HepG2 (cell line): ENCODE data around the gene POLR2F. TPM values are rescaled to one million over a fixed set of nuclear protein-coding genes. Genes with fewer than 3 reads are reported as not detected.

Source experiments
- AGO2 ChIP-seq: fragments of 200-400 bp; formaldehyde crosslinking; optimal IDR thresholded peaks from 2 replicates; pipeline ENCODE3; 2017; ENCODE audit warnings: mild to moderate bottlenecking, low read depth, low read length, moderate library complexity
- CENPT ChIP-seq: sonication (generic); formaldehyde crosslinking; IDR thresholded peaks from 2 replicates; pipeline ENCODE4 v1.8.0; 2022; ENCODE audit warnings: low read depth, mild to moderate bottlenecking, moderate library complexity, missing genetic modification reagents
- GATA4 ChIP-seq: sonication (generic); IDR thresholded peaks from 2 replicates; pipeline ENCODE4 v1.6.1; 2016; ENCODE audit warnings: antibody characterized with exemption, low read depth, borderline replicate concordance
- KDM4B ChIP-seq: sonication (generic); formaldehyde crosslinking; IDR thresholded peaks from 2 replicates; pipeline ENCODE4 v1.4.0; 2020; ENCODE audit warnings: missing genetic modification reagents
- KMT2B ChIP-seq: IDR thresholded peaks from 2 replicates; pipeline ENCODE4 v1.6.1; 2016; ENCODE audit warnings: missing genetic modification reagents, missing compliant biosample characterization
- LCORL ChIP-seq, 2 experiments: fragments of 450-650 bp in 1 of 2; sonication (generic) in 1 of 2; formaldehyde crosslinking in 1 of 2; IDR thresholded peaks; 2 replicates each; pipeline versions ENCODE4 v1.5.0 to v1.6.1; 2017 to 2020; ENCODE audit warnings: antibody characterized with exemption in 1 of 2, missing genetic modification reagents in 1 of 2
- MIER2 ChIP-seq: IDR thresholded peaks from 2 replicates; pipeline ENCODE4 v1.6.1; 2016; ENCODE audit warnings: missing biosample characterization, missing genetic modification reagents
- PHF21A ChIP-seq: sonication (generic); formaldehyde crosslinking; IDR thresholded peaks from 2 replicates; pipeline ENCODE4 v1.5.0; 2020; ENCODE audit warnings: mild to moderate bottlenecking, missing genetic modification reagents
- PHF8 ChIP-seq: sonication (generic); formaldehyde crosslinking; IDR thresholded peaks from 2 replicates; pipeline ENCODE4 v1.5.0; 2020; ENCODE audit warnings: missing genetic modification reagents
- SIX4 ChIP-seq: sonication (generic); formaldehyde crosslinking; IDR thresholded peaks from 2 replicates; pipeline ENCODE4 v1.4.0; 2020; ENCODE audit warnings: missing genetic modification reagents
- TAF15 ChIP-seq: fragments of 200-400 bp; formaldehyde crosslinking; IDR thresholded peaks from one replicate; pipeline ENCODE4 v1.6.1; 2018; ENCODE audit warnings: mild to moderate bottlenecking, low read depth, low read length; ENCODE audit not compliant: poor library complexity, severe bottlenecking
- ZBTB21 ChIP-seq: sonication (generic); formaldehyde crosslinking; IDR thresholded peaks from 2 replicates; pipeline ENCODE4 v1.4.0; 2020; ENCODE audit warnings: missing genetic modification reagents
- ZFP37 ChIP-seq: sonication (generic); formaldehyde crosslinking; IDR thresholded peaks from 2 replicates; pipeline ENCODE4 v1.4.0; 2020; ENCODE audit warnings: missing genetic modification reagents, borderline replicate concordance
- ZNF264 ChIP-seq: sonication (generic); formaldehyde crosslinking; IDR thresholded peaks from 2 replicates; pipeline ENCODE4 v1.4.0; 2020; ENCODE audit warnings: missing genetic modification reagents
- ZNF292 ChIP-seq: sonication (generic); formaldehyde crosslinking; IDR thresholded peaks from 2 replicates; pipeline ENCODE4 v1.8.1; 2022; ENCODE audit warnings: mild to moderate bottlenecking, low read depth, missing genetic modification reagents, borderline replicate concordance
- polyA plus RNA-seq, 8 experiments: library from polyadenylated mRNA; depleted of rRNA in 3 of 8; stranded (reverse) in 7 of 8; unstranded in 1 of 8; fragments of >200 nt; fragmentation: Illumina TruSeq in 4 of 8; extraction: Trizol in 4 of 8; gene quantifications; 2 replicates each; pipeline versions ENCODE4 v1.2.1 to v1.2.3, GENCODE V29; 2011 to 2016; ENCODE audit warnings: low read depth in 4 of 8, missing spikeins in 1 of 8, mixed read lengths in 1 of 8; ENCODE audit not compliant: insufficient read depth in 1 of 8
- total RNA-seq, 5 experiments: library from RNA; depleted of rRNA; stranded (reverse); fragments of >200 nt; fragmentation: Illumina TruSeq; extraction: Trizol; gene quantifications; 2 replicates each; pipeline ENCODE4 v1.2.3, GENCODE V29; 2016; ENCODE audit warnings: low read depth in 1 of 5
- TF ChIP-seq, protein P1 (sequence below): sonication (generic); formaldehyde crosslinking; IDR thresholded peaks from 2 replicates; pipeline ENCODE4 v1.4.0; 2020; ENCODE audit warnings: mild to moderate bottlenecking, missing genetic modification reagents, borderline replicate concordance
- TF ChIP-seq, protein P2 (sequence below): IDR thresholded peaks from 2 replicates; pipeline ENCODE4 v1.6.1; 2012; ENCODE audit warnings: low read length, improper control_type of control experiment
- TF ChIP-seq, protein P3 (sequence below): sonication (generic); formaldehyde crosslinking; IDR thresholded peaks from 2 replicates; pipeline ENCODE4 v1.5.1; 2020; ENCODE audit warnings: missing genetic modification reagents, mild to moderate bottlenecking, borderline replicate concordance
- TF ChIP-seq, protein P4 (sequence below): IDR thresholded peaks from 2 replicates; pipeline ENCODE4 v1.6.1; 2016; ENCODE audit warnings: missing biosample characterization, missing genetic modification reagents, low read depth
- TF ChIP-seq, protein P5 (sequence below): sonication (generic); formaldehyde crosslinking; IDR thresholded peaks from 2 replicates; pipeline ENCODE4 v1.8.0; 2022; ENCODE audit warnings: missing genetic modification reagents, mild to moderate bottlenecking, borderline replicate concordance

The POLR2F gene
- total and polyA plus RNA-seq, 2 of the 13 experiments (the other 11 are each of a cell fraction or from before 2014, with no cell fraction given): 135 to 158 TPM

DNA sequence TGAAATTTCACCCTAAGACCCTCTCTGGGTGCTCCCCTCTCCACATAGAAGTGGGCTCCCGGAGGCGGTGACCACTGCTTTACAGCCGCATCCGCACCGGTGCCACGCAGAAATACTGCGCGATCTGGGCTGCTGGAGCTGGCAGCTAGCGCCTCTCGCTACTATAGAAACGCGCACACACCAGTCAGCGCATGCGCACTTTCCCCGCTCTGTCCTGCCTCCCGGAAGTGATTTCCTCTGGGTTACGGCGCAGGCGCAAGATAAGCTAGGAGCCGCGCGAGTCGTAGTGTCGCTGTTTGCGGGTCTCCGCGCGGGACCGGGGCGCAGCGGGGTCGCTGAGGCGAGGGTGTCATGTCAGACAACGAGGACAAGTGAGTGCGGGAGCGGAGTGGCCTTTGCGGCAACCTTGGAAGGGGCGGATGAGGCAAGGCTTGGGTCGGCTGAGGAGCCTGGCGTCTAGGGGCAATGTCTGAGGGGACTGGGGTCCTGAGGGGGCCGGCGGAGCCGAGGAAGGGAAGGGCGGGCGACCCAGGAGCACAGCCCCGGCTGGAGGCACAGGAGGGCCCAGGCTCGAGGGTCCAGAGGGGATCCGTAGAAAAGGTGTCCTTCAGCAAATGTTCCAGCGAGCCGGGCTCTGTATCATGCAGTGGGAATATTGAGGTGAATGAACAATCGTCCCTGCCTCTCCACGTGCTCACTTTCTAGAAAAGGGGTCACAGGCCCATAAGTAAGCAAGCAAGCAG lies at the start of gene POLR2F, which contains the start of gene C22orf23 (continued):
- TF ChIP-seq, protein P1, sequence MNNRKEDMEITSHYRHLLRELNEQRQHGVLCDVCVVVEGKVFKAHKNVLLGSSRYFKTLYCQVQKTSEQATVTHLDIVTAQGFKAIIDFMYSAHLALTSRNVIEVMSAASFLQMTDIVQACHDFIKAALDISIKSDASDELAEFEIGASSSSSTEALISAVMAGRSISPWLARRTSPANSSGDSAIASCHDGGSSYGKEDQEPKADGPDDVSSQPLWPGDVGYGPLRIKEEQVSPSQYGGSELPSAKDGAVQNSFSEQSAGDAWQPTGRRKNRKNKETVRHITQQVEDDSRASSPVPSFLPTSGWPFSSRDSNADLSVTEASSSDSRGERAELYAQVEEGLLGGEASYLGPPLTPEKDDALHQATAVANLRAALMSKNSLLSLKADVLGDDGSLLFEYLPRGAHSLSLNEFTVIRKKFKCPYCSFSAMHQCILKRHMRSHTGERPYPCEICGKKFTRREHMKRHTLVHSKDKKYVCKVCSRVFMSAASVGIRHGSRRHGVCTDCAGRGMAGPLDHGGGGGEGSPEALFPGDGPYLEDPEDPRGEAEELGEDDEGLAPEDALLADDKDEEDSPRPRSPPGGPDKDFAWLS (CRISPR knock-in tag): no peak
- no peak for TF ChIP-seq TAF15
- TF ChIP-seq, protein P2, sequence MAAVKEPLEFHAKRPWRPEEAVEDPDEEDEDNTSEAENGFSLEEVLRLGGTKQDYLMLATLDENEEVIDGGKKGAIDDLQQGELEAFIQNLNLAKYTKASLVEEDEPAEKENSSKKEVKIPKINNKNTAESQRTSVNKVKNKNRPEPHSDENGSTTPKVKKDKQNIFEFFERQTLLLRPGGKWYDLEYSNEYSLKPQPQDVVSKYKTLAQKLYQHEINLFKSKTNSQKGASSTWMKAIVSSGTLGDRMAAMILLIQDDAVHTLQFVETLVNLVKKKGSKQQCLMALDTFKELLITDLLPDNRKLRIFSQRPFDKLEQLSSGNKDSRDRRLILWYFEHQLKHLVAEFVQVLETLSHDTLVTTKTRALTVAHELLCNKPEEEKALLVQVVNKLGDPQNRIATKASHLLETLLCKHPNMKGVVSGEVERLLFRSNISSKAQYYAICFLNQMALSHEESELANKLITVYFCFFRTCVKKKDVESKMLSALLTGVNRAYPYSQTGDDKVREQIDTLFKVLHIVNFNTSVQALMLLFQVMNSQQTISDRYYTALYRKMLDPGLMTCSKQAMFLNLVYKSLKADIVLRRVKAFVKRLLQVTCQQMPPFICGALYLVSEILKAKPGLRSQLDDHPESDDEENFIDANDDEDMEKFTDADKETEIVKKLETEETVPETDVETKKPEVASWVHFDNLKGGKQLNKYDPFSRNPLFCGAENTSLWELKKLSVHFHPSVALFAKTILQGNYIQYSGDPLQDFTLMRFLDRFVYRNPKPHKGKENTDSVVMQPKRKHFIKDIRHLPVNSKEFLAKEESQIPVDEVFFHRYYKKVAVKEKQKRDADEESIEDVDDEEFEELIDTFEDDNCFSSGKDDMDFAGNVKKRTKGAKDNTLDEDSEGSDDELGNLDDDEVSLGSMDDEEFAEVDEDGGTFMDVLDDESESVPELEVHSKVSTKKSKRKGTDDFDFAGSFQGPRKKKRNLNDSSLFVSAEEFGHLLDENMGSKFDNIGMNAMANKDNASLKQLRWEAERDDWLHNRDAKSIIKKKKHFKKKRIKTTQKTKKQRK: no peak
- no peak for TF ChIP-seq ZNF264 (CRISPR knock-in tag)
- TF ChIP-seq CENPT (CRISPR knock-in tag): peak; percentile 43; the same call in 1 of the 2 replicates
- no peak for TF ChIP-seq ZBTB21 (CRISPR knock-in tag)
- no peak for TF ChIP-seq KDM4B
- 0 out of 2 replicates have a peak, but pooled peaks have one; percentile 34 for TF ChIP-seq ZFP37
- 0 out of 2 replicates have a peak, but pooled peaks have one; percentile 55 for TF ChIP-seq GATA4
- peak; percentile 87 for TF ChIP-seq PHF8 (CRISPR knock-in tag)
- TF ChIP-seq KMT2B: peak; percentile 84
- TF ChIP-seq, protein P3, sequence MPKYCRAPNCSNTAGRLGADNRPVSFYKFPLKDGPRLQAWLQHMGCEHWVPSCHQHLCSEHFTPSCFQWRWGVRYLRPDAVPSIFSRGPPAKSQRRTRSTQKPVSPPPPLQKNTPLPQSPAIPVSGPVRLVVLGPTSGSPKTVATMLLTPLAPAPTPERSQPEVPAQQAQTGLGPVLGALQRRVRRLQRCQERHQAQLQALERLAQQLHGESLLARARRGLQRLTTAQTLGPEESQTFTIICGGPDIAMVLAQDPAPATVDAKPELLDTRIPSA (CRISPR knock-in tag): peak; percentile 20; the same call in 1 of the 2 replicates
- TF ChIP-seq LCORL (IDR thresholded peaks at IDR 0.05): no peak
- peak; percentile 47 for TF ChIP-seq LCORL (CRISPR knock-in tag; IDR thresholded peaks at IDR 0.05)
- TF ChIP-seq AGO2: peak; percentile 67
- TF ChIP-seq, protein P4, sequence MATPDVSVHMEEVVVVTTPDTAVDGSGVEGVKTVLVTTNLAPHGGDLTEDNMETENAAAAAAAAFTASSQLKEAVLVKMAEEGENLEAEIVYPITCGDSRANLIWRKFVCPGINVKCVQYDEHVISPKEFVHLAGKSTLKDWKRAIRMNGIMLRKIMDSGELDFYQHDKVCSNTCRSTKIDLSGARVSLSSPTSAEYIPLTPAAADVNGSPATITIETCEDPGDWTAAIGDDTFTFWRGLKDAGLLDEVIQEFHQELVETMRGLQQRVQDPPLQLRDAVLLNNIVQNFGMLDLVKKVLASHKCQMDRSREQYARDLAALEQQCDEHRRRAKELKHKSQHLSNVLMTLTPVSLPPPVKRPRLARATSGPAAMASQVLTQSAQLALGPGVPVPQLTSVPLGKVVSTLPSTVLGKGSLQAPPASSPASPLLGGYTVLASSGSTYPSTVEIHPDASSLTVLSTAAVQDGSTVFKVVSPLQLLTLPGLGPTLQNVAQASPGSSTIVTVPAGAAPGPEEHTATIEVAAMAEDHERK (CRISPR knock-in tag): no peak
- TF ChIP-seq SIX4 (CRISPR knock-in tag): no peak
- TF ChIP-seq PHF21A (CRISPR knock-in tag): no peak
- no peak for TF ChIP-seq MIER2 (CRISPR knock-in tag)
- TF ChIP-seq ZNF292 (CRISPR knock-in tag): no peak
- TF ChIP-seq, protein P5, sequence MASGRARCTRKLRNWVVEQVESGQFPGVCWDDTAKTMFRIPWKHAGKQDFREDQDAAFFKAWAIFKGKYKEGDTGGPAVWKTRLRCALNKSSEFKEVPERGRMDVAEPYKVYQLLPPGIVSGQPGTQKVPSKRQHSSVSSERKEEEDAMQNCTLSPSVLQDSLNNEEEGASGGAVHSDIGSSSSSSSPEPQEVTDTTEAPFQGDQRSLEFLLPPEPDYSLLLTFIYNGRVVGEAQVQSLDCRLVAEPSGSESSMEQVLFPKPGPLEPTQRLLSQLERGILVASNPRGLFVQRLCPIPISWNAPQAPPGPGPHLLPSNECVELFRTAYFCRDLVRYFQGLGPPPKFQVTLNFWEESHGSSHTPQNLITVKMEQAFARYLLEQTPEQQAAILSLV (CRISPR knock-in tag): no peak
